KG1 (cell line): ENCODE data around the gene MCC.

Experiments used
- DNase-seq: peaks from one replicate; lab custom pipeline; 2025; lab: John Stamatoyannopoulos, UW

MCC gene

GRCh38 chr5:113202287-113202686 is 286.0 kb downstream of the MCC start:
- no peak for DNase-seq

GRCh38 chr5:113201715-113202114 is 286.5 kb downstream of the MCC start:
- DNase-seq, result no peak

DNA sequence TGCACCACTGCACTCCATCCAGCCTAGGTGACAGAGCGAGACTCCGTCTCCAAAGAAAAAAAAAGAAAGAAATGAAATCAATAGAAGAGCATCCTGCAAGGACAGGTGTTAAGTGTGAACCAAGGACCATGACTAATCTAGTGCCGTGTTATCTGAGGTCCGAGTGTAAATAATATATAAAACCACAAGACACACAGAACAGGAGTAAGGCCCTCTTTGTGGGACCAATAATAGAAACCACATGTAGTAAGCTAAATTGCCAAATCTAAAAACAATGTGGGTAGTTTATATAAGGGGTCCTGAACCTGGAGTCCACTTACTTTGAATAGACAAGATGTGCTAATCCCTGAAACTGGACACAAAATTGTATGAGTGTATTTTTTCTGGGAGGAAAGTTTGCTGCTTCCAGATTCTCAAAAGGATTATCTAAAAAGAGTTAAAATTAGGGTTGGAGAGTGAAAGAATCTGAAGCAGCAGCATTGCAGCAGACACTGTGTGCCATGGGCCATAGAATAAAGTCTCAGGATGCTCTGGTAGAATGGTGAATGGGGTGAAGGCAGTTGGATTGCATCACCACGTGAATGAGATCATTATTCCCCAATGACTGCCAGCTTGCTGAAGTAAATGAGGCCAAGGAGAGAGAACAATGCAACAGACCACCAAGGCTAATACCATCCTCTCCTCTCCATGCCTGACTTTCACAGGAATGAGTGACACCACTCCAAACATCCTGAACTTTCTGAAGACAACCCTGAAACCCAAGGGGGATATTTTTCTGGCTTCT is 288.9 kb downstream of the MCC start:
- no peak for DNase-seq

DNA sequence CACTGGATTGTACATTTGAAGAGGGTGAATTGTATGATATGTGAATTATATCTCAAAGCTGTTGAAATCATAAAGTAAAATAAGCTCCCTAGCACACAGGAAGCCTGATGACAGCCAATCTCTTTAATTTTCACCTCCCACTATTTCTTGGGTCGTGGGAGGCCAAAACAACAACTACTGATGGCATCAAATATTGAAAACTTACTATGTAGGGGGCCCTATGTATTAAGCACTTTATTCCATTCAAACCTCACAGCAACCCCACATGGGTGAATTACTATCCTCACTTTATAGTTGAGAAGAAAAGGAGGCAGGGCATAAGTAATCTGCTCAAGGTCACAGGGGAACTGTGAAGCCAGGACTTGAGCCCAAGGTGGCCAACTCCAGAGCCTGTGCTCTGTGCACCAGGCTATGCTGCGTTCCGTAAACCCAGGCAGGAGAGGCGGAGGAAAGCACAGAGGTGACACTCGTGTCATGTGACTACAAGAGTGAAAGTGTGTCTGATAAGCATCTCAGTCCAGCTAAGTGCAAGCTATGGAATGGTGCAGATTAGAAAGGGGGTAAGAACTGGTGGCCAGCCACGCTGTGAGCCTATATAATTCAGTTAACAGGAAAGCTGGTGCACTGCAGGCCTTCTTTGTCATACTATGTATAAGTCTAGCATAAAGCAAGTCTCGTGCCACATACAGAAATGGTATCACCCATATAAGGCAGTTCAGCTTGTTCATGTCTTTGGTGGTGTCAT is 290.6 kb downstream of the MCC start:
- no peak for DNase-seq

DNA sequence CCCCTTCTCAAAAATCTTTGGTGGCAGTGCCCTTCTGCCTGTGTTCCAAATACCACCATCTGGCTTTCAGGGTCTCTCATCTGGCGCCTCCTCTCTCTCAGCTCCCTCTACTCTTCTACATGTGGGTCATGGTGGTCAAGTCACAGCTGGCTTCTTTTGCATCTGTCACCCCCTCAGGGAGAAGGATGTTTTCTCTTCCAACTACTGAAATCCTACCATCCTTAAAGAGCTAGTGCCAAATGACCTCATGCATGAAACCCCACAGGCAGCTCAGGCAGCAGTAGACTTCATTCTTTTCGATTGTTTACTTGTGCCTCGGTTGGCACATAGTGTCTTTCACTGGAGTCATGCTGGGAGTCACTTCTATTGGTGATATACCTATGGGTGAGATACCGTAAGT is 292.5 kb downstream of the MCC start:
- no peak for DNase-seq

DNA sequence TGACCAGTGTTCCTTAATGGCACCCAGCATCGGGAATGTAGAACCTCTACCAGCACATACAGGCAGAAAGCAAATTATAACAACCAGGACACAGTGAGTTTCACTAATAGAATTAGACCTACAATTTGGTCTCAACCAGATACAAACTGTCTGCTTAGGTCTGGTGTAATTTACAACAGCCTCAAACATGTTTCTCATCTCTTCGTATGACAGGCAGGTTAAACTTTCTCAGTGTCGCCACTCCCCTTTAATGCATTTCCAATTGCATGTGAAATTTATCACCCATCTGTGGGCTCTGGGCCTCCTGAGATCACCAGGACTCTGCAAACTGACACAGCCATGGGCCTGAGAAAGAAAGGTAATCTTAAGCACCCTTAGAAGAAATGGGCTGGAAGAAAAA is 293.0 kb downstream of the MCC start:
- no peak for DNase-seq

- no peak for DNase-seq
Observed at GRCh38 chr5:113194591-113194990, 293.7 kb downstream of the MCC start.

DNA sequence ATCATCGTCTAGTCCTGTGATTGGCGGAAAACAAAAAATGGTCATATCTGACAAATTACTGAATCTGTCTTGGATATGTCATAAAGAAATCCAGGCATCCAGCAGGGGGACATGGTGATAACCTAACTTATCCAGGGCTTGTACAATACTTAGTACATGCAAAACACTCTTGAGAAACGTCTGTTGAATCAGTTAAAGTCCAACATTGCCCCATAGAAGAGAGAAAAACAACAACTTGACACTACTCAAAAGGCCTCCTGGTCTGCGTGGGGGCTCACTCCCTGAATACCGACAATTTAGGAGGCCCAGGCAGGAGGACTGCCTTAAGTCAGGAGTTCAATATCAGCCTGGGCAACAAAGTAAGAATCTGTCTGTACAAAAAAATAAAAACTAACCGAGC is 294.1 kb downstream of the MCC start:
- no peak for DNase-seq

- no peak for DNase-seq
Observed at GRCh38 chr5:113193311-113193978, 294.8 kb downstream of the MCC start.

DNA sequence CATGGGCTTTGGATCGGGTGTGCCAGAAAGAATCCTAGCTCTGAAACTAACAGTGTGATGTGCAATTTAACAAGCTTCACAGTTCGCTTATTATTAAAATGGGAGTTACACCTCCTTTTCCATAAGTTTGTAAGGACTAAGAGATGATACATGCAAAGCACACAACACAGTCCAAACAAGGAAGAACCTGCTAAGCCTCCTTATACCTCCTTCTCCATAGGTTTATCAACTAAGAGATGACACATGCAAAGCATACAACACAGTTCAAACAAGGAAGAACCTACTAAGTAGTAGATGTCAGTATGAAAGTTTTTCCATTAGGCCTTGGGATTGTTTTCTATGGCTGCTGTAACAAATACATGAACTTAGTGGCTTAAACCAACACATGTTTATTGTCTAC is 295.7 kb downstream of the MCC start:
- DNase-seq, result no peak

- no peak for DNase-seq
Observed at GRCh38 chr5:113190347-113190746, 297.9 kb downstream of the MCC start.

DNA sequence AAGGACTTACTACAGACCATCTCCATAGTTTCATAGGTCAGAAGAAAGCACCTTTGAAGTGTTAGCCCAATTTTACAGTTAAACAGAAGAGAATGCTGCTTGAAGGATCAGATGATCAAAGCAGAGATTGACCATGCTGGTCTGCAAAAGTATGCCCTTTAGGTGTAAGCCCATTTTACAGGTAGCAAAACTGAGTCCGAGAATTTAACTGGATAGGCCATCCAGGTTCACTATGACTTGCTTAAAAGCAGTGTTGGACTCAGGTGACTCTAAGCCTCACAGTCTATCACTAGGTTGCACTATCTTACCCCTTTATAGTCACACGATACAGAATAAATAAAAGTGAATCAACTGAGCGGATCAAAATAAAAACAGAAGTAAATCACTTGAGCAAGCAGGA is 299.0 kb downstream of the MCC start:
- no peak for DNase-seq

DNA sequence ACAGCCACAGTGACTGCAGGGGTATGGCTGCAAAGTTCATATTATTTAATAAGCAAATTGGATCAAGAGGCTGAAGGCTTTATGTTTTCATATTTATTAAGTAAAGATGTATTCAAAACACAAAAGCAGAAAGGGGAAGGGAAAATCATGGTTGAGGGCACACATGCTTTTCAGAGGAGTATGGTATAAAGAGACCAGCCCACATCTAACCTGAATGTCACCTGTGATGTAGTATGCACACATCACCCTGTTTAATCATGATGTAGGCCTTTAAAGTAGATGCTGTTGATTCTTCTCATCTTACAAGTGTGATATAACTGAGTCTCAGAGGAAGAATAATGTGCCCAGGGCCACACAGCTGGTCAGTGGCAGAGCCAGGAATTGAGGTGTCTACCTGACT is 299.8 kb downstream of the MCC start:
- no peak for DNase-seq

- no peak for DNase-seq
Observed at GRCh38 chr5:113187906-113188305, 300.3 kb downstream of the MCC start.

DNA sequence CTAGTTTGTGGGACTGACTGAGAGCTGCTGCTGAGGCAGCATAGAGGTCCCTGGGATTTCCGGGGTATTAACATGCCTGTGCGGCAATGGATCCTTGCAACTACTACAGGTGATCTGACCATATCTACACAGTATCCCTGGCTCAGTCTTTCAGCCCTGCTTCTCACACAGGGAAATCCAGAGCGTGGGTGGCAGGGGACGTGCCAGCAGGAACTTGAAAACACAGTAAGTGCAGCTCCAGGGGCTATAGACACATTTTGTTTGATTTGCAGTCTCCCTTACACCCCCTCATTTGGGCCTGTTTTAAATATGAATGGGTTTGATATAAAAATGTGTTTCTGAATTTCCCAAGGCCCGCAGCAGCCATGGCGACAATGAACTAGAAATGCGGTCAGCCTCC is 302.2 kb downstream of the MCC start:
- DNase-seq, result no peak

DNA sequence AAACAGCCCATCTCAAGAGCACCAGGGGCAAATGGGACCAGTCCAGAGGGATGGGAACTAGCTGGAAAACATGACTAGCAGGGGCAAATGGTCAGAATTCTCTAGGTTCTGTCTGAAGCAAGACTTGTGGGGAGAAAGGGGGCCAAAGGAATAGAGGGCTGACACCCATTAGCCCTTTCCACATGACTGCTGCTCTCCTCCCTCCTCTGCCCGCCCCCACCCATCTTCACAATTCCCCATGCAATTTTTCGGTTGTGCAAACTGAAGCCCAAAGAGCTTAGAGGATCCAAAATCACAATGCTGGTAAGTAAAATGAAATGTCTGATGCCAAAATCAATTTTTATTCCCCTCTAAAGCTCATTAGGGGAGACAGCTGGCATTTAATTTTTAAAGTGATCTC is 304.6 kb downstream of the MCC start:
- DNase-seq, result no peak

DNA sequence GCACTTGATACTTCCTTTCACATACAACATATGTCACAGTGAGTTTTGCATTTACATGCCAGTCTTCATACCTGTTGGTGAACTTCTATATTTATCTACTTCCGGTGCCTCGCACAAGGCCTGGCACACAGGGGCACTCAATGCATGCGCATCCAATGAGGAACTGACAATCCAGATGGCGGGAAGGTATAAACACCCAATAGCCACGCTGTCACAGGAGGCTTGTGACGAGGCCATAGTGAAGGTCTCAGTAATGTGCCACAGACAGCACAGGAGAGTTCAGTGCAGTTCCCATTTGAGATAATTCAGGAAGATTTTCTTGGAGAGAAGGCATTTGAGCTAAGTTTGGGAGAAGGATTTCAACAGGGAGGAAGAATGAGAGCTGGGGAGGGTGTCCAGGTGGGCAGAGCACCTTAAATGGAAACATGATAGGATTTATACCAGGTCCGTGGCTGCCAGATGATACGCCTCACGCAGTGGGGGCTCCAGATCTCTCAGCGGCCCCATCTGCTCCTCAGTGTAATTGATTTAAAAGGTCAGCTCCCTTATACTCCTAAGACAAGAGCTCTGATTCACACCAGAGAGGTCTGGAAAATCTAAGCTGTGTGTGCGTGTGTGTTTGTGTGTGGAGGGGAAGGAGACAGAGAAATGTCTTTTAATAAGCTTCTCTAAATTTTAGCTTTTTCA is 305.5 kb downstream of the MCC start:
- no peak for DNase-seq

DNA sequence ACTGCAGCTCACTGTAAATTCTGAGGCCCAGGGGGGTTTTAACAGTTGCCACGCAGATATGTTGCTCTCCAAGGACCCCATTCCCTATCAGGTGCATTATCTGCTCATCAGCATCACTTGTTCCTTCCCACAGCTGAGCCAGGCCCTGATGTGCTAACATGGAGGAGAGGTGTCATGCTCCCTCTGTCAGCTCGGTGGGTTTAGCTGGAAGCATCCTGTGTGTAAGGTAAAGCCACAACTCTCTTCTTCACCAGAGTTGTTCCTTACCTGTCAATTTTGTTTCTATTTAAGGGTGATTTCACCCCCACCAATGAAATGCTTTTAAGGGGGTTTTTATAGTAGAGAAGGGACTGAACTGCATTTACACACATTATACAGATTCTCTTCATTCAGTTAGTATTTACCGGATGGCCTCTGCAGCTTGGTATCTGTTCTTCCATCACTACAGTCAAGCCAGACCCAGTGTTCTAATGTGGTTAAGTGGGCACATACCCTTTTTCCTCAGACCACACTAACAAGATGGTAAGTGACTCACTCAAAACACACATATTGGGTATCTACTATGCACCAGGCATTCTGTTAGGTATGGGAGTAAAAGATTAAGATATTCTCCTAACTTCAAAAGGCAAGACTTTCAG is 306.3 kb downstream of the MCC start:
- DNase-seq, result no peak

GRCh38 chr5:113181409-113181808 is 306.8 kb downstream of the MCC start:
- DNase-seq, result no peak

GRCh38 chr5:113179156-113179555 is 309.1 kb downstream of the MCC start:
- DNase-seq, result no peak

- no peak for DNase-seq
Observed at GRCh38 chr5:113178073-113178779, 310.0 kb downstream of the MCC start.
